H9 (cell line): Measurements from ENCODE around the gene MMP19. TPM values are rescaled to one million over a fixed set of nuclear protein-coding genes. Genes with fewer than 3 reads are reported as not detected.
"Not testable (repeated sequence)": the region's sequence is repeated elsewhere in the genome, so short reads cannot be mapped to it uniquely, and the experiment has no call there.

ENCODE experiments used
- DNase-seq: peaks from one replicate; pipeline ENCODE4 v3.0.0-alpha.2; 2017
- H2AFZ ChIP-seq: one replicate; pipeline ENCODE4 v1.6.1; 2013; ENCODE audit warnings: mild to moderate bottlenecking, low read length, control low read depth, moderate library complexity
- H2AK5ac ChIP-seq: 2 replicates; pipeline ENCODE4 v1.6.1; 2013; ENCODE audit warnings: low read length, control low read depth, mixed read lengths; ENCODE audit not compliant: insufficient read length
- H2BK120ac ChIP-seq: one replicate; pipeline ENCODE4 v1.6.1; 2013; ENCODE audit warnings: low read depth, mild to moderate bottlenecking, low read length, control low read depth, inconsistent platforms; ENCODE audit not compliant: poor library complexity, severe bottlenecking
- H2BK12ac ChIP-seq: 2 replicates; pipeline ENCODE4 v1.6.1; 2013; ENCODE audit warnings: low read length, control low read depth, mixed read lengths, low read depth; ENCODE audit not compliant: insufficient read length
- H2BK15ac ChIP-seq: 2 replicates; pipeline ENCODE4 v1.6.1; 2013; ENCODE audit warnings: low read depth, low read length, control low read depth
- H2BK20ac ChIP-seq: one replicate; pipeline ENCODE4 v1.6.1; 2013; ENCODE audit warnings: low read depth, mild to moderate bottlenecking, low read length, control low read depth, inconsistent platforms; ENCODE audit not compliant: poor library complexity, severe bottlenecking
- H2BK5ac ChIP-seq: 2 replicates; pipeline ENCODE4 v1.6.1; 2013; ENCODE audit warnings: low read length, control low read depth, mixed read lengths; ENCODE audit not compliant: insufficient read length
- H3K14ac ChIP-seq: 2 replicates; pipeline ENCODE4 v1.6.1; 2013; ENCODE audit warnings: low read length, control low read depth; ENCODE audit not compliant: insufficient read depth
- H3K18ac ChIP-seq: 2 replicates; pipeline ENCODE4 v1.6.1; 2013; ENCODE audit warnings: low read depth, mild to moderate bottlenecking, mixed read lengths, low read length, control low read depth; ENCODE audit not compliant: insufficient read length
- H3K23ac ChIP-seq: 2 replicates; pipeline ENCODE4 v1.6.1; 2013; ENCODE audit warnings: low read length, control low read depth, mixed read lengths, low read depth; ENCODE audit not compliant: insufficient read length
- H3K23me2 ChIP-seq: 2 replicates; pipeline ENCODE4 v1.6.1; 2013; ENCODE audit warnings: low read depth, mild to moderate bottlenecking, mixed read lengths, low read length, control low read depth; ENCODE audit not compliant: insufficient read length, poor library complexity, severe bottlenecking
- H3K27ac ChIP-seq: 2 replicates; pipeline ENCODE4 v1.5.1; 2013; ENCODE audit warnings: low read length, control low read depth, mixed read lengths, low read depth; ENCODE audit not compliant: insufficient read length
- H3K27me3 ChIP-seq: 2 replicates; pipeline ENCODE4 v1.6.1; 2013; ENCODE audit warnings: low read length, control low read depth, inconsistent platforms; ENCODE audit not compliant: insufficient read depth
- H3K4ac ChIP-seq: 2 replicates; pipeline ENCODE4 v1.6.1; 2013; ENCODE audit warnings: low read depth, mild to moderate bottlenecking, control low read depth, inconsistent platforms, low read length, moderate library complexity
- H3K4me1 ChIP-seq: 2 replicates; pipeline ENCODE4 v1.6.1; 2013; ENCODE audit warnings: low read length, control low read depth, inconsistent platforms; ENCODE audit not compliant: insufficient read depth
- H3K4me2 ChIP-seq: 2 replicates; pipeline ENCODE4 v1.6.1; 2013; ENCODE audit warnings: low read length, control low read depth, mixed read lengths; ENCODE audit not compliant: insufficient read length, insufficient read depth
- H3K56ac ChIP-seq: 2 replicates; pipeline ENCODE4 v1.6.1; 2013; ENCODE audit warnings: low read depth, mild to moderate bottlenecking, mixed read lengths, low read length, control low read depth; ENCODE audit not compliant: insufficient read length
- H3K79me1 ChIP-seq: 2 replicates; pipeline ENCODE4 v1.6.1; 2013; ENCODE audit warnings: low read depth, mild to moderate bottlenecking, moderate library complexity, low read length, control low read depth, inconsistent platforms; ENCODE audit not compliant: insufficient read depth, poor library complexity, severe bottlenecking
- H3K79me2 ChIP-seq: 2 replicates; pipeline ENCODE4 v1.6.1; 2013; ENCODE audit warnings: low read length, control low read depth, inconsistent platforms; ENCODE audit not compliant: insufficient read depth
- H3K9ac ChIP-seq: 2 replicates; pipeline ENCODE4 v1.6.1; 2013; ENCODE audit warnings: low read length, control low read depth, mixed read lengths; ENCODE audit not compliant: insufficient read length; ENCODE audit errors: extremely low read depth
- H3K9me3 ChIP-seq: one replicate; pipeline ENCODE4 v1.6.1; 2013; ENCODE audit warnings: low read depth, low read length, inconsistent platforms; ENCODE audit not compliant: control insufficient read depth
- H3T11ph ChIP-seq: one replicate; pipeline ENCODE4 v1.6.1; 2013; ENCODE audit warnings: mild to moderate bottlenecking, low read length, control low read depth, inconsistent platforms
- H4K20me1 ChIP-seq: one replicate; pipeline ENCODE4 v1.6.1; 2013; ENCODE audit not compliant: control insufficient read depth, insufficient read length, insufficient read depth
- H4K5ac ChIP-seq: 2 replicates; pipeline ENCODE4 v1.6.1; 2013; ENCODE audit warnings: low read depth, mild to moderate bottlenecking, mixed read lengths, low read length, control low read depth; ENCODE audit not compliant: insufficient read length
- H4K8ac ChIP-seq: replicated peaks from 2 replicates; pipeline ENCODE4 v1.6.1; 2013; ENCODE audit warnings: low read length, control low read depth, mixed read lengths, low read depth; ENCODE audit not compliant: insufficient read length
- H4K91ac ChIP-seq: 2 replicates; pipeline ENCODE4 v1.6.1; 2013; ENCODE audit warnings: low read depth, mild to moderate bottlenecking, moderate library complexity, mixed read lengths, low read length, control low read depth; ENCODE audit not compliant: insufficient read length
- H3K27ac Mint-ChIP-seq, 3 experiments: 2 replicates in 2 of 3; 3 replicates in 1 of 3; pipeline ENCODE4 v1.8.0; 2020 to 2021; ENCODE audit warnings: mixed read lengths in 3 of 3, mild to moderate bottlenecking in 1 of 3, moderate library complexity in 1 of 3
- H3K27me3 Mint-ChIP-seq: 2 replicates; pipeline ENCODE4 v1.8.0; 2021; ENCODE audit warnings: low read depth, mild to moderate bottlenecking, moderate library complexity, mixed read lengths
- H3K36me3 Mint-ChIP-seq, 3 experiments: 2 replicates in 2 of 3; 3 replicates in 1 of 3; pipeline ENCODE4 v1.8.0; 2020 to 2021; ENCODE audit warnings: low read depth in 3 of 3, mixed read lengths in 3 of 3; ENCODE audit not compliant: insufficient read depth in 1 of 3
- H3K4me1 Mint-ChIP-seq, 2 experiments: 2 replicates each; pipeline ENCODE4 v1.8.0; 2020; ENCODE audit warnings: mixed read lengths in 2 of 2
- H3K4me3 Mint-ChIP-seq, 2 experiments: 2 replicates in 1 of 2; 3 replicates in 1 of 2; pipeline ENCODE4 v1.8.0; 2020 to 2021; ENCODE audit warnings: mild to moderate bottlenecking in 2 of 2, mixed read lengths in 2 of 2, moderate library complexity in 1 of 2
- H3K9me3 Mint-ChIP-seq, 2 experiments: 2 replicates in 1 of 2; 3 replicates in 1 of 2; pipeline ENCODE4 v1.8.0; 2020; ENCODE audit warnings: mild to moderate bottlenecking in 2 of 2, mixed read lengths in 2 of 2, moderate library complexity in 1 of 2
- CTCF ChIP-seq: fragments of 200-600 bp; sonication (generic); conservative IDR thresholded peaks from 3 replicates; pipeline ENCODE4 v1.8.0; 2021; ENCODE audit warnings: antibody characterized with exemption, mild to moderate bottlenecking
- WGBS: extraction: QIAGEN DNeasy Blood & Tissue Kit; methylation state at CpG from one replicate; pipeline ENCODE4 v1.1.7; 2013; ENCODE audit warnings: missing lambda C conversion rate, low lambda C conversion rate, mixed read lengths; ENCODE audit not compliant: insufficient read length; ENCODE audit errors: extremely low coverage; 5-methylcytosine and 5-hydroxymethylcytosine counted together
- total RNA-seq: library from RNA; stranded (reverse); gene quantifications from 2 replicates; pipeline ENCODE4 v1.2.1, GENCODE V29; 2021

Gene MMP19
- total RNA-seq, 1 experiment from 2014 or later: 1.7 TPM

DNA sequence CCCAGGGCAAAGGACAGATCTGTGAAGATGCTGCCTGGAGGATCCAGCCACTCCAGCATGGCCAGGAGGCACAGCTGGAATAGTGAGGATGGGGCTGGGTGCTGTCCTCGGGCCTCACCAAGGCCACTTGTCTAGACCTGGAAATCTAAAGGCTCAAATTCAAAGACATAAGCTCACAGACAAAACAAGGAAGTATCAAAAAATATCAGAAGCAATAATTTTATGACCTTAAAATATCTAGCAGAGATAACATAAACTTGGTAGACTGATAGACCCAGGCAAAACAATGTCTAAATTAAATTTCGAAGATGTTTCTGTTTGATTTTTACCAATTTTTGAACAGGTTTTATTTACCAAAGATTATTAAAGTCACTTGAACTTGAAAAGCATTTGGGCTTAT lies 22.6 kb upstream of the MMP19 start:
- H3K18ac ChIP-seq: no peak overlapping the region
- no peak for DNase-seq
- H3K9ac ChIP-seq: no peak overlapping the region
- no peaks in the 10 kb centered on the region for H3K79me1 ChIP-seq
- no peak overlapping the region for H3K23ac ChIP-seq
- no CpG with 5 or more reads among the region's 2 CpGs for WGBS
- no peaks in the 10 kb centered on the region for H3K27me3 ChIP-seq
- H4K20me1 ChIP-seq: no peaks in the 10 kb centered on the region
- no peak overlapping the region for H2BK5ac ChIP-seq
- H3K4me3 Mint-ChIP-seq: no peak overlapping the region
- H3K23me2 ChIP-seq: no peaks in the 10 kb centered on the region
- no peak overlapping the region for H4K91ac ChIP-seq
- H3K4me1 Mint-ChIP-seq: no peaks in the 10 kb centered on the region
- no peak overlapping the region for H3K4me2 ChIP-seq
- no peak for TF ChIP-seq CTCF
- no peak overlapping the region for H3K27ac ChIP-seq
- no peak overlapping the region for H3K4ac ChIP-seq
- H3K56ac ChIP-seq: no peak overlapping the region
- H2BK20ac ChIP-seq: no peak overlapping the region
- no peak overlapping the region for H2BK12ac ChIP-seq
- no peak overlapping the region for H2BK15ac ChIP-seq
- peaks cover 5% of the 10 kb centered on the region in 2 experiments for H3K9me3 Mint-ChIP-seq
- no peak overlapping the region for H2BK120ac ChIP-seq
- no peak overlapping the region for H4K5ac ChIP-seq
- H2AFZ ChIP-seq: no peak overlapping the region
- H3K27ac Mint-ChIP-seq: no peak overlapping the region
- no peak overlapping the region for H3T11ph ChIP-seq
- no peak overlapping the region for H4K8ac ChIP-seq
- no peaks in the 10 kb centered on the region for H3K79me2 ChIP-seq
- no peak overlapping the region for H3K14ac ChIP-seq
- no peaks in the 10 kb centered on the region for H3K9me3 ChIP-seq
- peaks cover 0 to 4% (median 0%) of the 10 kb centered on the region in 3 experiments; a peak in 1 of 7 replicates for H3K36me3 Mint-ChIP-seq
- H2AK5ac ChIP-seq: no peak overlapping the region
- H3K4me1 ChIP-seq: no peaks in the 10 kb centered on the region
- H3K27me3 Mint-ChIP-seq: no peaks in the 10 kb centered on the region

- not testable (repeated sequence) for H3K56ac ChIP-seq, H3K36me3 Mint-ChIP-seq, H3K4me3 Mint-ChIP-seq, H3K27me3 ChIP-seq, H3K9me3 Mint-ChIP-seq, H2BK15ac ChIP-seq, H3K9me3 ChIP-seq, H2BK20ac ChIP-seq, H3K14ac ChIP-seq, H4K20me1 ChIP-seq, H3K27me3 Mint-ChIP-seq, H3K79me1 ChIP-seq, H3T11ph ChIP-seq, H4K91ac ChIP-seq, H4K5ac ChIP-seq, H3K27ac Mint-ChIP-seq, DNase-seq, H3K23me2 ChIP-seq, H3K4me2 ChIP-seq, H3K18ac ChIP-seq, H3K4me1 Mint-ChIP-seq, H2BK5ac ChIP-seq, H2BK12ac ChIP-seq, H3K4ac ChIP-seq, H3K27ac ChIP-seq, H3K79me2 ChIP-seq, H3K23ac ChIP-seq, H2AK5ac ChIP-seq, H3K4me1 ChIP-seq, H3K9ac ChIP-seq, H2BK120ac ChIP-seq, H2AFZ ChIP-seq, H4K8ac ChIP-seq
- no CpG with 5 or more reads among the region's 13 CpGs for WGBS
These were observed 20.2 kb upstream of the MMP19 start for GRCh38 chr12:55862931-55863330.
